ENCODE results near the gene NUP133. TPM values are rescaled to one million over a fixed set of nuclear protein-coding genes. Genes with fewer than 3 reads are reported as not detected.
A peak's percentile ranks its signal among the peaks of the same experiment; 100 is the strongest.

Gene NUP133
- total RNA-seq, 1 donor from 2014 or later: 9.3 TPM

DNA sequence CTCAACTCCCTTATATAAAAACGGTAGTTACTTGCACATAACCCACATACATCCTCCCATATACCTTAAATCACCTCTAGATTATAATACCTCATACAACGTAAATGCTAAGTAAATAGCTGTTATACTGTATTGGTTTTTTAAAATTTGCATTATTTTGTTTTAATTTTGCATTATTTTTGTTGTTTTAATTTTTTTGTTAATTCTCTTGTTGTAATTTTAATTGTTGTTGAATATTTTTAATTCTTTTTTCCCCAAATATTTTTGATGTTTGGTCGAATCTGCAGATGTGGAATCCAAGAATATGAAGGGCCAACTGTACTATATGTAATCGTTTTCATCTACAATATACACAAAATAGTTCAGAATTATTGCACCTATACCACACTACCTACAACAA, 50.7 kb downstream of the NUP133 start:
- TF ChIP-seq CTCF (IDR thresholded peaks at IDR 0.05): no peak
- H3K36me3 ChIP-seq: peaks cover 31 to 65% of the 10 kb centered on the region in 2 donors

GRCh38 chr1:229456016-229456415, 52.1 kb downstream of the NUP133 start:
- intact Hi-C loops (cut with DNase I): no loop called here
- Histone ChIP-seq H3K27ac (no peak overlapping the region), H3K27me3 (no peaks in the 10 kb centered on the region), H3K4me3 (no peak overlapping the region), H3K9me3 (no peaks in the 10 kb centered on the region), H3K4me1 (no peaks in the 10 kb centered on the region), H3K36me3 (peaks cover 37 to 72% of the 10 kb centered on the region in 2 donors)
- no peak for DNase-seq (ENCODE audit: low spot score in 2 of 2)
- no peak for TF ChIP-seq CTCF (IDR thresholded peaks at IDR 0.05)

More for the DNA sequence above, 50.7 kb downstream of the NUP133 start:
- intact Hi-C loops (cut with DNase I): no loop called here
- Histone ChIP-seq H3K27me3 (no peaks in the 10 kb centered on the region), H3K9me3 (no peaks in the 10 kb centered on the region), H3K27ac (no peak overlapping the region), H3K4me1 (no peaks in the 10 kb centered on the region), H3K4me3 (no peak overlapping the region)
- DNase-seq (ENCODE audit: low spot score in 2 of 2): no peak

- no peak overlapping the region for H3K4me3 ChIP-seq
- no peak for TF ChIP-seq CTCF (IDR thresholded peaks at IDR 0.05)
- no peaks in the 10 kb centered on the region for H3K27me3 ChIP-seq
- DNase-seq (ENCODE audit: low spot score in 2 of 2): no peak
- H3K9me3 ChIP-seq: no peaks in the 10 kb centered on the region
- peaks cover 30 to 66% of the 10 kb centered on the region in 2 donors for H3K36me3 ChIP-seq
- H3K4me1 ChIP-seq: no peaks in the 10 kb centered on the region
- no peak overlapping the region for H3K27ac ChIP-seq
- intact Hi-C loops (cut with DNase I): no loop called here
Measured at GRCh38 chr1:229454056-229454455, 54.1 kb downstream of the NUP133 start.

DNA sequence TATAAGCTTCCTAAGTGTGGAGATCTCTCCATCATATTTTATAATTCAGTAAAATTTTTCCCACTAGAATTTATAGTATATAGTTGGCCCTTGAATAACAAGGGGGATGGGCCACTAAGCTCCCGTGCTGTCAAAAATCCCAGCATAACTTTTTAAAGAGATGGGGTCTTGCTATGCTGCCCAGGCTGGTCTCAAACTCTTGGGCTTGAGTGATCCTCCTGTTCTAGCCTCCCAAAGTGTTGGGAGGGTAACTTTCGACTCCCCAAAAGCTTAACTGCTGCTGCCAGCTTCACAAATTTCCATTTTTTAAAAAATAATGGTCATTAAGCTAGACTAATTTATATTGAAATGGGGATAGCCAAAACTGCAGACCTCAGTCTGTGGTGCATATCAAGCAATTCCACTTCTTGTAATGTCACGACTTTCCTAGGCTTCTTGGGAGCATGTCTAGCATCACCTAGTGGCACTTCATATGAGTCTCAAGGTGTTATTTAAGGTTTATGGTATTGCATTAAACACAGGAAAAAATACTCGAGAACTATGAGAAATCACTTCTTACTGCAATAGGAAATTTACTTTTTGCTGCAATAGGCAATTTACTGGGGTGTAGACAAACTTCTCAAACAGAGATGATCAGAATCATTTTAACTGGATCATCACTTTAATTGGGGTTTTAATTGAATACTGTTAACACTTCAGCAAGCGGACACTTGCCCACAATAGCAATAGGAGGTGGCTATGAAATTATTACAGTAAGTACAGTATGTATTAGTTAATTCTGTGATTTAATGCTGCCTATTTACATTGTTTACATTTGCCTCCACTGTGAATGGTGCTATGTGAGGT, 55.0 kb downstream of the NUP133 start:
- no peaks in the 10 kb centered on the region for H3K9me3 ChIP-seq
- H3K4me3 ChIP-seq: no peak overlapping the region
- no peak overlapping the region for H3K27ac ChIP-seq
- peak; percentile 28 to 49 (median 30) for TF ChIP-seq CTCF (IDR thresholded peaks at IDR 0.05)
- intact Hi-C loops (cut with DNase I): loop anchor here (2.0 kb wide), 1 partner anchor 194 kb away; no protein-coding TSS in a partner anchor
- DNase-seq (ENCODE audit: low spot score in 2 of 2): no peak
- H3K4me1 ChIP-seq: no peaks in the 10 kb centered on the region
- peaks cover 34 to 67% of the 10 kb centered on the region in 2 donors for H3K36me3 ChIP-seq
- no peaks in the 10 kb centered on the region for H3K27me3 ChIP-seq

DNA sequence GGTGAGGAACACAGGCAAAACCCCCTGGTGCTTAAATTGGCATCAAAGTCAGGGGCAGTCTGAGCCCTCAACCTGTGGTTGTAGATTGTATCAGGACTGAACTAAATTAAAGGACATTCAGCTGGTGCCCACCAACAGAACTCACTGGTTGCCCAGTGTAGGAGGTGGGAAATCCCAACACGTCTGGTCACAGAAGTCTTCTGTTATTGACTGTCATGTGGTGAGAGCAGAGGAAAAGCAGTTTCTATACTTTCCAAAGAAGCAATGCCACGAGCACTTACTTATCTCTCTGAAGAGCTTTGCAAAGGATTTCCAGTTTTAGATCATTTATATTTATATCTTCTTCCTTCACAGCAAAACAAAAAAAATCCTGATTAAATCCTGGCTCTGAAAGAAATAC, 59.3 kb downstream of the NUP133 start:
- H3K9me3 ChIP-seq: no peaks in the 10 kb centered on the region
- no peaks in the 10 kb centered on the region for H3K27me3 ChIP-seq
- no peak overlapping the region for H3K4me3 ChIP-seq
- no peaks in the 10 kb centered on the region for H3K4me1 ChIP-seq
- DNase-seq (ENCODE audit: low spot score in 2 of 2): no peak
- intact Hi-C loops (cut with DNase I): no loop called here
- H3K27ac ChIP-seq: no peak overlapping the region
- peaks cover 45 to 72% of the 10 kb centered on the region in 2 donors for H3K36me3 ChIP-seq
- no peak for TF ChIP-seq CTCF (IDR thresholded peaks at IDR 0.05)
